ENCODE results near the gene ZNF620. TPM values are rescaled to one million over a fixed set of nuclear protein-coding genes. Genes with fewer than 3 reads are reported as not detected.
A peak's percentile ranks its signal among the peaks of the same experiment; 100 is the strongest.

Gene ZNF620
- total RNA-seq, 1 donor from 2014 or later: 2.3 TPM

GRCh38 chr3:40504636-40505430 lies 1.0 kb upstream of the ZNF620 start:
- Mint-ChIP-seq H3K36me3 (ENCODE audit: low read depth) (peaks cover 1% of the 10 kb centered on the region), H3K9me3 (ENCODE audit: low read depth) (peaks cover 2% of the 10 kb centered on the region), H3K27me3 (ENCODE audit: low read depth) (no peaks in the 10 kb centered on the region), H3K27ac (ENCODE audit: unreplicated experiment) (peak overlapping the region; percentile 87), H3K4me1 (ENCODE audit: low read depth) (peaks cover 29% of the 10 kb centered on the region), H3K4me3 (ENCODE audit: unreplicated experiment) (peak overlapping the region; percentile 87)
- no peak for TF ChIP-seq CTCF (IDR thresholded peaks at IDR 0.05)
- DNase-seq (ENCODE audit: low spot score): no peak

GRCh38 chr3:40511031-40511718 lies 5.3 kb downstream of the ZNF620 start:
- no peak for DNase-seq (ENCODE audit: low spot score)
- H3K27me3 Mint-ChIP-seq (ENCODE audit: low read depth): no peaks in the 10 kb centered on the region
- no peak overlapping the region for H3K27ac Mint-ChIP-seq (ENCODE audit: unreplicated experiment)
- H3K4me3 Mint-ChIP-seq (ENCODE audit: unreplicated experiment): no peak overlapping the region
- no peak for TF ChIP-seq CTCF (IDR thresholded peaks at IDR 0.05)
- H3K36me3 Mint-ChIP-seq (ENCODE audit: low read depth): peaks cover 6% of the 10 kb centered on the region
- peaks cover 17% of the 10 kb centered on the region for H3K4me1 Mint-ChIP-seq (ENCODE audit: low read depth)
- peaks cover 4% of the 10 kb centered on the region for H3K9me3 Mint-ChIP-seq (ENCODE audit: low read depth)

- Mint-ChIP-seq H3K4me1 (ENCODE audit: low read depth) (peaks cover 19% of the 10 kb centered on the region), H3K27me3 (ENCODE audit: low read depth) (no peaks in the 10 kb centered on the region), H3K4me3 (ENCODE audit: unreplicated experiment) (no peak overlapping the region), H3K9me3 (ENCODE audit: low read depth) (peaks cover 3% of the 10 kb centered on the region), H3K27ac (ENCODE audit: unreplicated experiment) (peak overlapping the region; percentile 84), H3K36me3 (ENCODE audit: low read depth) (no peaks in the 10 kb centered on the region)
- DNase-seq (ENCODE audit: low spot score): no peak
- TF ChIP-seq CTCF (IDR thresholded peaks at IDR 0.05): no peak
These were observed 10.4 kb downstream of the ZNF620 start for GRCh38 chr3:40516201-40516600.

GRCh38 chr3:40518067-40518466 lies 12.2 kb downstream of the ZNF620 start:
- DNase-seq (ENCODE audit: low spot score): no peak
- no peak overlapping the region for H3K4me3 Mint-ChIP-seq (ENCODE audit: unreplicated experiment)
- no peaks in the 10 kb centered on the region for H3K36me3 Mint-ChIP-seq (ENCODE audit: low read depth)
- peaks cover 19% of the 10 kb centered on the region for H3K4me1 Mint-ChIP-seq (ENCODE audit: low read depth)
- H3K9me3 Mint-ChIP-seq (ENCODE audit: low read depth): peaks cover 3% of the 10 kb centered on the region
- TF ChIP-seq CTCF (IDR thresholded peaks at IDR 0.05): no peak
- H3K27me3 Mint-ChIP-seq (ENCODE audit: low read depth): no peaks in the 10 kb centered on the region
- no peak overlapping the region for H3K27ac Mint-ChIP-seq (ENCODE audit: unreplicated experiment)

GRCh38 chr3:40518848-40519247 lies 13.0 kb downstream of the ZNF620 start:
- no peak for TF ChIP-seq CTCF (IDR thresholded peaks at IDR 0.05)
- Mint-ChIP-seq H3K4me1 (ENCODE audit: low read depth) (peaks cover 20% of the 10 kb centered on the region), H3K36me3 (ENCODE audit: low read depth) (no peaks in the 10 kb centered on the region), H3K9me3 (ENCODE audit: low read depth) (peaks cover 3% of the 10 kb centered on the region), H3K4me3 (ENCODE audit: unreplicated experiment) (no peak overlapping the region), H3K27ac (ENCODE audit: unreplicated experiment) (no peak overlapping the region), H3K27me3 (ENCODE audit: low read depth) (no peaks in the 10 kb centered on the region)
- no peak for DNase-seq (ENCODE audit: low spot score)

All from chondrocyte (in vitro differentiated cells).